ENCODE measurements around the gene MORN1.

- TF ChIP-seq EP300 (IDR thresholded peaks at IDR 0.05) (no peak), POLR2A (IDR thresholded peaks at IDR 0.05) (no peak)
These were observed 35.0 kb downstream of the MORN1 start for GRCh38 chr1:2356401-2356800.

Data from gastroesophageal sphincter (tissue), 2 donors.